GM12878 (cell line): ENCODE measurements around the gene RYK. TPM values are rescaled to one million over a fixed set of nuclear protein-coding genes. Genes with fewer than 3 reads are reported as not detected.

Experiments used
- ATAC-seq: fragments of 200-7000 bp; cut with Tn5 transposase; 3 replicates; pipeline ENCODE4 v1.9.1; 2020; ENCODE audit warnings: mild to moderate bottlenecking, moderate library complexity
- BruUV-seq: library from RNA; stranded (reverse); fragments of 400-500 nt; replicated peaks from 2 replicates; lab custom pipeline; 2021; lab: Mats Ljungman, UMichigan
- CTCF ChIA-PET: fragments of 300-600 bp; sonication (Branson Sonifier 250); formaldehyde crosslinking; extraction: SDS; loops from one replicate; lab custom pipeline; 2021; ENCODE audit warnings: inconsistent platforms; lab: Yijun Ruan, JAX
- POLR2A ChIA-PET: fragments of 350-600 bp; formaldehyde crosslinking; extraction: SDS; loops from one replicate; lab custom pipeline; 2021; ENCODE audit warnings: inconsistent platforms; lab: Charles Lee
- RAD21 ChIA-PET: fragments of 300-600 bp; sonication (Branson Sonifier 250); formaldehyde crosslinking; loops from one replicate; lab custom pipeline; 2023; ENCODE audit warnings: antibody characterized with exemption; ENCODE audit not compliant: unreplicated experiment; lab: Charles Lee
- SMC1A ChIA-PET: fragments of 300-600 bp; sonication (Branson Sonifier 250); formaldehyde crosslinking; loops from one replicate; lab custom pipeline; 2023; ENCODE audit not compliant: unreplicated experiment, uncharacterized antibody; lab: Charles Lee
- DNase-seq: peaks from one replicate; pipeline ENCODE4 v3.0.0-alpha.2; 2011; ENCODE audit warnings: low read depth, low spot score
- FAIRE-seq: peaks from 3 replicates; lab custom pipeline; 2011; peaks lifted over from hg19 to GRCh38; lab: Jason Lieb, UNC
- H2AFZ ChIP-seq: 2 replicates; pipeline ENCODE4 v1.6.0; 2011; ENCODE audit warnings: low read depth, low read length, control low read depth; ENCODE audit not compliant: control insufficient read depth
- H3K27ac ChIP-seq: 2 replicates; pipeline ENCODE4 v1.5.1; 2011; ENCODE audit warnings: control low read depth; ENCODE audit not compliant: control insufficient read depth, insufficient read depth
- H3K27me3 ChIP-seq, 2 experiments: replicated peaks in 1 of 2; 2 replicates each; pipeline versions ENCODE4 v1.6.0 to v1.6.1; 2011; ENCODE audit warnings: low read length in 1 of 2; ENCODE audit not compliant: control insufficient read depth in 2 of 2, insufficient read depth in 2 of 2
- H3K36me3 ChIP-seq, 2 experiments: 2 replicates each; pipeline ENCODE4 v1.5.1; 2011; ENCODE audit warnings: low read length in 1 of 2; ENCODE audit not compliant: control insufficient read depth in 2 of 2, insufficient read depth in 2 of 2
- H3K4me1 ChIP-seq: 2 replicates; pipeline ENCODE4 v1.6.1; 2011; ENCODE audit warnings: mild to moderate bottlenecking, low read length, moderate library complexity, mixed read lengths; ENCODE audit not compliant: control insufficient read depth, insufficient read depth
- H3K4me2 ChIP-seq: 2 replicates; pipeline ENCODE4 v1.6.0; 2011; ENCODE audit warnings: control low read depth; ENCODE audit not compliant: control insufficient read depth, insufficient read depth
- H3K4me3 ChIP-seq: fragments of 200-600 bp; sonication (generic); 2 replicates; pipeline ENCODE4 v1.5.1; 2016
- H3K79me2 ChIP-seq: 2 replicates; pipeline ENCODE4 v1.6.0; 2011; ENCODE audit warnings: low read length; ENCODE audit not compliant: control insufficient read depth, insufficient read depth
- H3K9ac ChIP-seq: 2 replicates; pipeline ENCODE4 v1.8.0; 2011; ENCODE audit warnings: low read length, control low read depth, mixed read lengths; ENCODE audit not compliant: control insufficient read depth, insufficient read depth
- H3K9me3 ChIP-seq: replicated peaks from 3 replicates; pipeline ENCODE4 v1.5.1; 2011; ENCODE audit warnings: mild to moderate bottlenecking, low read length; ENCODE audit not compliant: control insufficient read depth, insufficient read depth
- H4K20me1 ChIP-seq: 2 replicates; pipeline ENCODE4 v1.6.0; 2011; ENCODE audit not compliant: control insufficient read depth, insufficient read depth
- BCL11A ChIP-seq: IDR thresholded peaks from 2 replicates; pipeline ENCODE4 v1.6.1; 2011; ENCODE audit warnings: low read depth, low read length
- CBFB ChIP-seq: IDR thresholded peaks from 2 replicates; pipeline ENCODE4 v1.6.1; 2016; ENCODE audit warnings: antibody characterized with exemption, low read depth
- CBX5 ChIP-seq: sonication (generic); IDR thresholded peaks from 2 replicates; pipeline ENCODE4 v1.6.1; 2016; ENCODE audit warnings: low read depth, moderate library complexity, mild to moderate bottlenecking, inconsistent platforms
- CHD1 ChIP-seq: IDR thresholded peaks from 2 replicates; pipeline ENCODE4 v1.6.1; 2012; ENCODE audit warnings: low read depth, low read length, improper control_type of control experiment
- CHD4 ChIP-seq: fragments of 200-600 bp; sonication (generic); IDR thresholded peaks from 2 replicates; pipeline ENCODE4 v1.6.1; 2016; ENCODE audit warnings: mild to moderate bottlenecking
- CREB1 ChIP-seq: IDR thresholded peaks from 2 replicates; pipeline ENCODE4 v1.6.1; 2012; ENCODE audit warnings: low read depth, mild to moderate bottlenecking, inconsistent platforms
- CUX1 ChIP-seq: IDR thresholded peaks from 2 replicates; pipeline ENCODE4 v1.6.1; 2012; ENCODE audit warnings: improper control_type of control experiment, low read depth, low read length; ENCODE audit not compliant: insufficient replicate concordance
- FOXM1 ChIP-seq: IDR thresholded peaks from 2 replicates; pipeline ENCODE4 v1.6.1; 2012; ENCODE audit warnings: low read depth, mild to moderate bottlenecking, inconsistent platforms, low read length, moderate library complexity
- MLLT1 ChIP-seq: fragments of 450-650 bp; IDR thresholded peaks from 2 replicates; pipeline ENCODE4 v1.6.1; 2016; ENCODE audit warnings: mild to moderate bottlenecking
- MXI1 ChIP-seq: fragments of 150-350 bp; IDR thresholded peaks from 2 replicates; pipeline ENCODE4 v1.6.1; 2011; ENCODE audit warnings: low read depth, mild to moderate bottlenecking, inconsistent platforms, low read length, improper control_type of control experiment
- NFIC ChIP-seq: IDR thresholded peaks from 2 replicates; pipeline ENCODE4 v1.6.1; 2012; ENCODE audit warnings: low read depth, mild to moderate bottlenecking, inconsistent platforms, low read length, moderate library complexity
- NR2C2 ChIP-seq: IDR thresholded peaks from 2 replicates; pipeline ENCODE4 v1.6.1; 2011; ENCODE audit warnings: borderline replicate concordance, low read depth; ENCODE audit not compliant: control insufficient read depth, insufficient read length
- PAX5 ChIP-seq: IDR thresholded peaks from 2 replicates; pipeline ENCODE4 v1.6.1; 2011; ENCODE audit warnings: low read depth, low read length, borderline replicate concordance
- RB1 ChIP-seq: fragments of 450-650 bp; formaldehyde crosslinking; IDR thresholded peaks from 2 replicates; pipeline ENCODE4 v1.6.1; 2017; ENCODE audit warnings: mild to moderate bottlenecking, borderline replicate concordance
- SMARCA5 ChIP-seq: fragments of 450-650 bp; IDR thresholded peaks from 2 replicates; pipeline ENCODE4 v1.6.1; 2017; ENCODE audit warnings: mild to moderate bottlenecking
- SPI1 ChIP-seq: IDR thresholded peaks from 2 replicates; pipeline ENCODE4 v1.6.1; 2011; ENCODE audit warnings: low read depth, mild to moderate bottlenecking, low read length, moderate library complexity, borderline replicate concordance; ENCODE audit not compliant: insufficient read depth
- SREBF1 ChIP-seq: IDR thresholded peaks from 2 replicates; pipeline ENCODE4 v1.6.1; 2012; ENCODE audit warnings: mild to moderate bottlenecking, low read length
- STAT1 ChIP-seq: fragments of 450-650 bp; conservative IDR thresholded peaks from 2 replicates; pipeline ENCODE4 v1.6.1; 2014; ENCODE audit warnings: antibody characterized with exemption, mild to moderate bottlenecking
- TBL1XR1 ChIP-seq: IDR thresholded peaks from 2 replicates; pipeline ENCODE4 v1.6.1; 2012; ENCODE audit warnings: low read depth, low read length, improper control_type of control experiment
- TCF3 ChIP-seq: IDR thresholded peaks from 2 replicates; pipeline ENCODE4 v1.6.1; 2012; ENCODE audit warnings: low read depth, mild to moderate bottlenecking, low read length, borderline replicate concordance; ENCODE audit not compliant: insufficient read depth
- whole genome bisulfite sequencing: methylation state at CpG from one replicate; pipeline ENCODE4 v1.1.6; 2016; ENCODE audit warnings: low lambda C conversion rate; ENCODE audit not compliant: insufficient replicate concordance, insufficient coverage; ENCODE audit errors: missing lambda C conversion rate; 5-methylcytosine and 5-hydroxymethylcytosine counted together
- in situ Hi-C: fragments of 300-500 bp; cut with MboI; formaldehyde crosslinking; loops from 9 replicates; pipeline ENCODE4 v1.14.3; 2018; ENCODE audit warnings: mixed read lengths
- intact Hi-C: fragments of 100-400 bp; cut with micrococcal nuclease; formaldehyde crosslinking; loops from one replicate; pipeline ENCODE4 v1.14.2; 2022; ENCODE audit not compliant: unreplicated experiment
- polyA plus RNA-seq, 11 experiments: library from polyadenylated mRNA; depleted of rRNA in 4 of 11; unstranded in 6 of 11; stranded (reverse) in 5 of 11; fragments of >200 nt; fragmentation: Nextera tagmentation in 4 of 11; fragmentation: Illumina TruSeq in 1 of 11; extraction: Ambion mirVana in 4 of 11; extraction: Trizol in 1 of 11; gene quantifications; 1 replicate in 1 of 11; 2 replicates in 10 of 11; pipeline versions ENCODE4 v1.2.1 to v1.2.3, GENCODE V29; 2011 to 2016; ENCODE audit warnings: inconsistent platforms in 2 of 11, missing spikeins in 2 of 11, low read depth in 1 of 11
- total RNA-seq, 4 experiments: library from RNA; depleted of rRNA in 3 of 4; stranded (reverse); fragments of >200 nt in 3 of 4; fragmentation: Illumina TruSeq in 1 of 4; extraction: Trizol in 1 of 4; gene quantifications; 2 replicates each; pipeline versions ENCODE4 v1.2.1 to v1.2.3, GENCODE V29; 2013 to 2021

Gene RYK
- total and polyA plus RNA-seq, 10 of the 15 experiments (the other 5 are each of a cell fraction or from before 2014, with no cell fraction given), result 2.0 to 25.1 (median 11.1) TPM

- Histone ChIP-seq H3K4me2 (no peak overlapping the region), H3K27me3 (peaks cover 0 to 4% of the 10 kb centered on the region in 2 experiments; a peak in 2 of 4 replicates), H3K36me3 (no peaks in the 10 kb centered on the region), H3K4me1 (peaks cover 4% of the 10 kb centered on the region; the same call in 1 of the 2 replicates), H4K20me1 (no peaks in the 10 kb centered on the region), H3K27ac (no peak overlapping the region), H3K4me3 (no peak overlapping the region), H3K79me2 (no peaks in the 10 kb centered on the region), H2AFZ (no peak overlapping the region), H3K9me3 (no peaks in the 10 kb centered on the region), H3K9ac (no peak overlapping the region)
- FAIRE-seq (peak; percentile 69), ATAC-seq (no peak), DNase-seq (no peak)
- in situ Hi-C loops (no loop called here), intact Hi-C loops (no loop called here)
- no TSS peak for BruUV-seq
- ChIA-PET POLR2A (no interaction called here), SMC1A (no interaction called here), RAD21 (no interaction called here), CTCF (no interaction called here)
- TF ChIP-seq TCF3, result no peak
- TF ChIP-seq MXI1, result no peak
- TF ChIP-seq CUX1, result no peak
- TF ChIP-seq CHD1, result no peak
- no peak for TF ChIP-seq PAX5
- no peak for TF ChIP-seq CHD4
- no peak for TF ChIP-seq NFIC
- no peak for TF ChIP-seq RB1
- TF ChIP-seq SMARCA5, result no peak
- no peak for TF ChIP-seq CBX5
- TF ChIP-seq CREB1, result no peak
- no peak for TF ChIP-seq SPI1
- TF ChIP-seq SREBF1, result no peak
- no peak for TF ChIP-seq STAT1
- no peak for TF ChIP-seq NR2C2
- no peak for TF ChIP-seq BCL11A
- TF ChIP-seq CBFB, result no peak
- no peak for TF ChIP-seq TBL1XR1
- no peak for TF ChIP-seq FOXM1
- TF ChIP-seq MLLT1, result no peak
- 68% methylated on average over 4 of the region's 4 CpGs for whole genome bisulfite sequencing
These were observed 8.2 kb upstream of the RYK start for GRCh38 chr3:134258761-134259347.
